Mesendoderm (in vitro differentiated cells): Measurements from ENCODE around the gene PHLPP1.
"Not testable (repeated sequence)": the region's sequence is repeated elsewhere in the genome, so short reads cannot be mapped to it uniquely, and the experiment has no call there.

Source experiments
- DNase-seq: peaks from one replicate; pipeline ENCODE4 v3.0.0; 2013
- H2AK5ac ChIP-seq: 2 replicates; pipeline ENCODE4 v1.6.1; 2013; ENCODE audit warnings: low read length, inconsistent platforms
- H2BK120ac ChIP-seq: 2 replicates; pipeline ENCODE4 v1.6.1; 2013; ENCODE audit warnings: low read depth, mild to moderate bottlenecking, low read length, moderate library complexity, mixed read lengths
- H2BK15ac ChIP-seq: replicated peaks from 2 replicates; pipeline ENCODE4 v1.6.1; 2013; ENCODE audit warnings: low read depth, mild to moderate bottlenecking, moderate library complexity
- H2BK5ac ChIP-seq: 2 replicates; pipeline ENCODE4 v1.6.1; 2013; ENCODE audit warnings: low read length, inconsistent platforms
- H3K18ac ChIP-seq: 2 replicates; pipeline ENCODE4 v1.6.1; 2013; ENCODE audit warnings: mild to moderate bottlenecking, low read length, mixed read lengths
- H3K23ac ChIP-seq: one replicate; pipeline ENCODE4 v1.6.1; 2013; ENCODE audit warnings: low read length
- H3K27ac ChIP-seq: 2 replicates; pipeline ENCODE4 v1.5.1; 2013; ENCODE audit warnings: low read depth, mild to moderate bottlenecking, inconsistent platforms, low read length, moderate library complexity
- H3K27me3 ChIP-seq: 2 replicates; pipeline ENCODE4 v1.6.1; 2013; ENCODE audit warnings: low read length, control low read depth, mild to moderate bottlenecking, inconsistent platforms; ENCODE audit not compliant: insufficient read depth, poor library complexity
- H3K36me3 ChIP-seq: 2 replicates; pipeline ENCODE4 v1.6.1; 2013; ENCODE audit warnings: low read length, inconsistent platforms; ENCODE audit not compliant: control insufficient read depth, insufficient read depth
- H3K4ac ChIP-seq: one replicate; pipeline ENCODE4 v1.6.1; 2013; ENCODE audit warnings: low read depth, mild to moderate bottlenecking, low read length, moderate library complexity
- H3K4me1 ChIP-seq: 2 replicates; pipeline ENCODE4 v1.6.1; 2013; ENCODE audit warnings: low read depth, low read length, inconsistent platforms; ENCODE audit not compliant: control insufficient read depth
- H3K4me2 ChIP-seq: 2 replicates; pipeline ENCODE4 v1.6.1; 2013; ENCODE audit warnings: low read length
- H3K4me3 ChIP-seq: 2 replicates; pipeline ENCODE4 v1.5.1; 2013; ENCODE audit warnings: mild to moderate bottlenecking, low read length
- H3K56ac ChIP-seq: one replicate; pipeline ENCODE4 v1.6.1; 2013; ENCODE audit warnings: low read length
- H3K79me1 ChIP-seq: 2 replicates; pipeline ENCODE4 v1.6.1; 2013; ENCODE audit warnings: low read length, inconsistent platforms
- H3K79me2 ChIP-seq: 2 replicates; pipeline ENCODE4 v1.6.1; 2013; ENCODE audit warnings: mild to moderate bottlenecking, low read length; ENCODE audit not compliant: control insufficient read depth, insufficient read depth
- H3K9ac ChIP-seq: 2 replicates; pipeline ENCODE4 v1.6.1; 2013; ENCODE audit warnings: low read length, inconsistent platforms
- H4K5ac ChIP-seq: one replicate; pipeline ENCODE4 v1.6.1; 2013; ENCODE audit warnings: low read length
- H4K8ac ChIP-seq: one replicate; pipeline ENCODE4 v1.6.1; 2013; ENCODE audit warnings: low read depth, mild to moderate bottlenecking, control low read depth, low read length, moderate library complexity
- WGBS: extraction: QIAGEN DNeasy Blood & Tissue Kit; methylation state at CpG from one replicate; pipeline ENCODE4 v1.1.7; 2013; ENCODE audit warnings: low lambda C conversion rate, missing lambda C conversion rate; ENCODE audit not compliant: insufficient coverage; ENCODE audit errors: extremely low coverage; 5-methylcytosine and 5-hydroxymethylcytosine counted together

Gene PHLPP1

GRCh38 chr18:62736077-62736855 is 20.9 kb downstream of the PHLPP1 start:
- DNase-seq, result no peak
- Histone ChIP-seq H3K4ac (no peak overlapping the region), H3K56ac (no peak overlapping the region), H3K18ac (no peak overlapping the region), H4K8ac (no peak overlapping the region), H3K79me2 (peaks cover 78% of the 10 kb centered on the region), H3K9ac (no peak overlapping the region), H2AK5ac (no peak overlapping the region), H3K27ac (no peak overlapping the region), H3K4me1 (peaks cover 10% of the 10 kb centered on the region), H3K36me3 (no peaks in the 10 kb centered on the region), H3K4me2 (no peak overlapping the region), H2BK5ac (no peak overlapping the region), H3K79me1 (peaks cover 7% of the 10 kb centered on the region), H2BK15ac (no peak overlapping the region), H3K27me3 (no peaks in the 10 kb centered on the region), H3K23ac (no peak overlapping the region), H2BK120ac (no peak overlapping the region), H4K5ac (no peak overlapping the region), H3K4me3 (no peak overlapping the region)
- no CpG with 5 or more reads among the region's 4 CpGs for WGBS

- WGBS, result 100% methylated on average over 1 of the region's 6 CpGs
- Histone ChIP-seq H3K79me2 (peaks cover 75% of the 10 kb centered on the region), H2BK15ac (no peak overlapping the region), H3K9ac (no peak overlapping the region), H3K4me1 (peaks cover 11% of the 10 kb centered on the region), H2BK120ac (no peak overlapping the region), H3K79me1 (peaks cover 5% of the 10 kb centered on the region), H3K36me3 (no peaks in the 10 kb centered on the region), H3K23ac (peak overlapping the region; percentile 36), H2AK5ac (no peak overlapping the region), H3K27me3 (no peaks in the 10 kb centered on the region), H3K18ac (no peak overlapping the region), H3K4me3 (no peak overlapping the region), H3K4ac (no peak overlapping the region), H4K5ac (peak overlapping the region; percentile 71), H3K56ac (no peak overlapping the region), H2BK5ac (no peak overlapping the region), H4K8ac (no peak overlapping the region), H3K4me2 (no peak overlapping the region), H3K27ac (no peak overlapping the region)
- peak; percentile 77 for DNase-seq
These were observed 22.0 kb downstream of the PHLPP1 start for GRCh38 chr18:62737241-62737873.

- no peak overlapping the region for H3K56ac ChIP-seq
- H4K5ac ChIP-seq, result no peak overlapping the region
- no peak overlapping the region for H3K23ac ChIP-seq
- H3K18ac ChIP-seq, result no peak overlapping the region
- H3K4me1 ChIP-seq, result peaks cover 11% of the 10 kb centered on the region
- no peak for DNase-seq
- no peak overlapping the region for H2BK15ac ChIP-seq
- peaks cover 72% of the 10 kb centered on the region for H3K79me2 ChIP-seq
- H3K4me3 ChIP-seq, result no peak overlapping the region
- H3K4me2 ChIP-seq, result no peak overlapping the region
- no peaks in the 10 kb centered on the region for H3K36me3 ChIP-seq
- H4K8ac ChIP-seq, result no peak overlapping the region
- no peak overlapping the region for H2BK120ac ChIP-seq
- H3K27me3 ChIP-seq, result no peaks in the 10 kb centered on the region
- no peak overlapping the region for H2AK5ac ChIP-seq
- H3K27ac ChIP-seq, result no peak overlapping the region
- H3K4ac ChIP-seq, result no peak overlapping the region
- H2BK5ac ChIP-seq, result no peak overlapping the region
- WGBS, result 100% methylated on average over 1 of the region's 1 CpG
- H3K79me1 ChIP-seq, result peaks cover 5% of the 10 kb centered on the region
- H3K9ac ChIP-seq, result no peak overlapping the region
These were observed 23.3 kb downstream of the PHLPP1 start for GRCh38 chr18:62738639-62739038.

GRCh38 chr18:62739911-62740310 is 24.6 kb downstream of the PHLPP1 start:
- H3K23ac ChIP-seq, result no peak overlapping the region
- H3K4me2 ChIP-seq, result no peak overlapping the region
- H3K27ac ChIP-seq, result no peak overlapping the region
- WGBS, result no CpG with 5 or more reads among the region's 5 CpGs
- no peak overlapping the region for H2AK5ac ChIP-seq
- no peak overlapping the region for H2BK15ac ChIP-seq
- H3K56ac ChIP-seq, result no peak overlapping the region
- no peak overlapping the region for H4K8ac ChIP-seq
- H3K9ac ChIP-seq, result no peak overlapping the region
- no peaks in the 10 kb centered on the region for H3K27me3 ChIP-seq
- H3K36me3 ChIP-seq, result no peaks in the 10 kb centered on the region
- H3K79me2 ChIP-seq, result peaks cover 73% of the 10 kb centered on the region
- H3K4me1 ChIP-seq, result peaks cover 15% of the 10 kb centered on the region
- H4K5ac ChIP-seq, result no peak overlapping the region
- H3K4ac ChIP-seq, result no peak overlapping the region
- H3K18ac ChIP-seq, result no peak overlapping the region
- no peak overlapping the region for H3K4me3 ChIP-seq
- peaks cover 7% of the 10 kb centered on the region for H3K79me1 ChIP-seq
- DNase-seq, result no peak
- no peak overlapping the region for H2BK5ac ChIP-seq
- no peak overlapping the region for H2BK120ac ChIP-seq

- not testable (repeated sequence) for H2BK15ac ChIP-seq, H3K36me3 ChIP-seq, H3K18ac ChIP-seq, H3K4me2 ChIP-seq, H3K9ac ChIP-seq, H2AK5ac ChIP-seq, H3K4ac ChIP-seq, H2BK5ac ChIP-seq, H2BK120ac ChIP-seq, H4K8ac ChIP-seq, H3K79me1 ChIP-seq, H4K5ac ChIP-seq, H3K23ac ChIP-seq, H3K4me3 ChIP-seq, H3K56ac ChIP-seq, H3K27me3 ChIP-seq, DNase-seq, H3K27ac ChIP-seq
- Histone ChIP-seq H3K4me1 (peaks cover 15% of the 10 kb centered on the region), H3K79me2 (peaks cover 71% of the 10 kb centered on the region)
- WGBS, result no CpG with 5 or more reads among the region's 5 CpGs
These were observed 25.3 kb downstream of the PHLPP1 start for GRCh38 chr18:62740650-62741049.
